Measurements from ENCODE around the gene ZNF426.
"Not testable (repeated sequence)": the region's sequence is repeated elsewhere in the genome, so short reads cannot be mapped to it uniquely, and the experiment has no call there.

The ZNF426 gene

DNA sequence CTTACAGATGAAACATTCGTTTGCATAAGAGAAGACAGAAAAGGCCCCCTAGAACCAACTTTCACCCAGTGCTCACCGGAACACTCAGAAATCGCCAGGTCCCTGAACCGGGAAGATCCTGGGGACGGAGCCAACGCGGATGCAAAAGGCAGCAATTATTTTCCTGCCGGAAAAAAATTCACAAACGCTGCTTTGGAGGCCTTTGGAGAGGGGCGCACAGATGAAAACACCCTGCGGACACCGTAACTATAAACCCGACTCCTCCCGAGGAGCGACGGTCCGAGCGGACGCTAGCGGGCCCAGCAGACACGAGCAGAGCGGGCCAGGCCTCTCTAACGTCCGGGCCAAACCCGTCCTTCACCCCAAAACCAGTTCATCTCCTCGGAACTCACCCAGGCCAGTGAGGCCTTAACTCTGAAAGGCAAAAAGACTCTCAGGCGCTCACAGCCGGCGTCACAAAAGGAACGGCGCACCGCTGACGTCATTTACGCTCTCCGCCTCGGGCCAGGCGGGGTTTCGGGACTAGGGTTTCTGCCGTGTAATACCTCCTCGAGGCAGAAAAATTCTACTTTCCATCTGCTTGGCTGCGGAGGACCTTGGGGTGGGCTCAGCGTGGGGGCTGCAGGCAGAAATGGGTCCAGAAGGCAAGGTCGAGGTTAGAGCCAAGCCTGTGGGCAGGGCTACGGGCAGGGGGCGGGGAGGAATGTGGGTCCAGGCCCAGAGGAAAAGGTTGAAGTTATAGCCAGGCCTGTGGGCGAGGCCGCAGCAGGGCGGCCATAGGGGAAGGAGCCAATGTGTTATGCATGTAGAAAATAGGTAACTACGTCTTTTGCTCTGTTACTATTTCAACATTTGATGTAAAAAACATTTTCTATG lies at the start of gene ZNF426:
Gene ZNF426 (minus strand): TSS at position 463 of the 876 bp plus-strand sequence. CDS start 2,413 bp downstream, outside the sequence.
- ChIA-PET CTCF (no interaction called here), POLR2A (no interaction called here)
- DNase-seq (ENCODE audit: extremely low spot score): peak; percentile 69
- TF ChIP-seq NFRKB (IDR thresholded peaks at IDR 0.05): no peak
- peak; percentile 79 for TF ChIP-seq L3MBTL2 (conservative IDR thresholded peaks at IDR 0.05)

DNA sequence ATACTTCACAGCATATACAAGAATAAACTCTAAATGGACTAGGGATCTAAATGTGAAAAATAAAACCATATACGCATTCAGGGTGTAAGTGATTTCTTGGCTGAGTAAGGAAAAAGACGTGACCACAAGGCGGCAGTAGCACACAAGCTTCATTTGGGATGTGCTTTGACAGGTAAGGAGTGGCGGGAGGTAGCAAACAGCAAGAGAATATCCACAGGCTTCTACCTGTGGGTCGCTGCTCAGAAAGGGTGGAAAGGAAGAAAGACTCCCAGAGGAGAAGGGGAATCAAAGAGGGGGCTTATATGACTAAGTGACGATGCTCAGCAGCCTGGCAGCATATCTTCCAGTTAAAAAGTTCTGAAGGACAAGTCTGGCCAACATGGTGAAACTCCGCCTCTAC lies 48.3 kb upstream of the ZNF426 start:
- TF ChIP-seq CTBP1 (IDR thresholded peaks at IDR 0.05; ENCODE audit: borderline replicate concordance) (no peak), L3MBTL2 (conservative IDR thresholded peaks at IDR 0.05) (no peak), NFRKB (IDR thresholded peaks at IDR 0.05) (no peak), ZNF384 (IDR thresholded peaks at IDR 0.05) (no peak; the same call in 1 of the 2 replicates), HDGF (IDR thresholded peaks at IDR 0.05; ENCODE audit: borderline replicate concordance) (no peak), FOXK2 (IDR thresholded peaks at IDR 0.05) (no peak), SUZ12 (IDR thresholded peaks at IDR 0.05) (no peak), ELF4 (IDR thresholded peaks at IDR 0.05) (no peak), FOXA1 (IDR thresholded peaks at IDR 0.05) (no peak), PKNOX1 (IDR thresholded peaks at IDR 0.05) (no peak), TARDBP (IDR thresholded peaks at IDR 0.05) (no peak), ARNT (IDR thresholded peaks at IDR 0.05) (no peak), BHLHE40 (IDR thresholded peaks at IDR 0.05; ENCODE audit: borderline replicate concordance) (no peak), FOXM1 (IDR thresholded peaks at IDR 0.05; ENCODE audit: borderline replicate concordance) (no peak)
- DNase-seq (ENCODE audit: extremely low spot score): peak; percentile 26
- ChIA-PET CTCF (interaction anchor here (0.6 kb wide), 1 partner anchor 41 kb away, joined by 4 read pairs; no protein-coding TSS in a partner anchor), POLR2A (no interaction called here)

DNA sequence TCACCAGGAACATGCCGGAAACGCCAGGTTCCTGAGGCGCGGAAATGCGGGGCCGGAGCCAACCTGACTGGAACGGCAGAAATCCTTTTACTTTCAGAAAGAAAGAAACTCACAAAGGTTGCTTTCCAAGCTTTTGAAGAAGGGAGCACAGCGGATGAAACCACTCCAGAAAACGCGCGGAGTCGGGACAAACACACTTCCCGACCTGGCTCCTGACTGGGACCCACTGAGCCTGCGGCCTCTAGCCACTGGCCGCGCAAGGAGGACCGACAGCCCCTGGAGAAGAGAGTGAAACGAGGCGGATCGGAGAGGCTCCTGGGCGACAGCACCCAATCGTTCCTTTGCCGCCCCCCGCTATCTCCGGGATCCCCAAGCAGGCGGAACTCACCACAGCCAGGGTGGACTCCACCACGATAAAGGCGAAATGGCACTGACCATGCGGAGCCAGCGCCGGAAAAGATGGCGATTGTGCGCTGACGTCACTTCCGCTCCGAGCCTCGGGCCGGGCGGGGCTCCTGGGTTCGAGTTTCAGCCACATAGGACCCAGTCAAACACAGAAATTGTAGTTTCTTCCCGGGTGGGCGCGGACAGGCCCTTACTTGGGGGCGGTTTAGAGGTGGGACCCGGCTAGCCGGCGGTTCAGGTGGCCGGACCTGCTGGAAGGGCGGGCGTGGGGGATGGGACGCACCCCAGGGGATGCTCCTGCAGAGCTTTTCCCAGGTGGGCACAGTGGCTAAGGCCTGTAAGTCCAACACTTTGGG lies 45.8 kb upstream of the ZNF426 start, which contains the start of gene ZNF121:
Gene ZNF121 (minus strand): TSS at position 432 of the 761 bp plus-strand sequence. CDS start 16,407 bp downstream, outside the sequence.
- POLR2A ChIA-PET: interaction anchor here (0.9 to 1.1 kb wide), 2 partner anchors 25 to 209 kb away, joined by 3 to 4 read pairs; no protein-coding TSS in a partner anchor
- TF ChIP-seq FOXK2 (IDR thresholded peaks at IDR 0.05) (no peak), ELF4 (IDR thresholded peaks at IDR 0.05) (no peak), TARDBP (IDR thresholded peaks at IDR 0.05) (no peak), ARNT (IDR thresholded peaks at IDR 0.05) (no peak), L3MBTL2 (conservative IDR thresholded peaks at IDR 0.05) (peak; percentile 89), BHLHE40 (IDR thresholded peaks at IDR 0.05; ENCODE audit: borderline replicate concordance) (no peak), LEF1 (IDR thresholded peaks at IDR 0.05; ENCODE audit: borderline replicate concordance) (no peak), NFRKB (IDR thresholded peaks at IDR 0.05) (peak; percentile 54; the same call in 1 of the 2 replicates), PKNOX1 (IDR thresholded peaks at IDR 0.05) (no peak), FOXA1 (IDR thresholded peaks at IDR 0.05) (no peak), SUZ12 (IDR thresholded peaks at IDR 0.05) (no peak)
- CTCF ChIA-PET: interaction anchor here (0.6 kb wide), 1 partner anchor 130 kb away, joined by 3 read pairs; no protein-coding TSS in a partner anchor
- peak; percentile 85 for DNase-seq (ENCODE audit: extremely low spot score)

- CTCF ChIA-PET; DNase-seq (ENCODE audit: extremely low spot score): not testable (repeated sequence)
Measured at GRCh38 chr19:9582081-9582725, 43.8 kb upstream of the ZNF426 start.

DNA sequence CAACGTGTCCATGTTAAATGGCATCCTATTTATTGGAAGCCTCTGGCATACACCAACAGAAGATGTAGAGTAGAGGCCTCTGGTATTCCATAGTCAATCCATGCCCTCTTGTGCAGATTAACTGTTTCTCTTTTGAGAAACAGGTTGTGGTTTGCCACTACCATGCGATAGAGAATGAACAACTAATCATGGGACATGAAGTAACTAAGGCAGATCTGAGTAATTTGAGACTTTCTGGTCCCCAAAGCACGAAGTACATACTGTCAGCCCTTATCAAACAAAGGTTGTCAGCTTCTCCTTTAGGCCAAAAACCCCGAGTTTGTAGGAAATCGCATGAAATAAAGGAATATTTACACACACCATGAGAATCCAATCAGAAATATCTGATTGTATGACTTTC lies 42.3 kb upstream of the ZNF426 start:
- ChIA-PET CTCF (no interaction called here), POLR2A (no interaction called here)
- no peak for DNase-seq (ENCODE audit: extremely low spot score)
- TF ChIP-seq SUZ12 (IDR thresholded peaks at IDR 0.05) (no peak), FOXK2 (IDR thresholded peaks at IDR 0.05) (no peak), LEF1 (IDR thresholded peaks at IDR 0.05; ENCODE audit: borderline replicate concordance) (no peak), ELF4 (IDR thresholded peaks at IDR 0.05) (no peak), HDGF (IDR thresholded peaks at IDR 0.05; ENCODE audit: borderline replicate concordance) (no peak), L3MBTL2 (conservative IDR thresholded peaks at IDR 0.05) (no peak), BHLHE40 (IDR thresholded peaks at IDR 0.05; ENCODE audit: borderline replicate concordance) (no peak), SP1 (IDR thresholded peaks at IDR 0.05) (no peak), ARNT (IDR thresholded peaks at IDR 0.05) (no peak), TARDBP (IDR thresholded peaks at IDR 0.05) (no peak), ZNF384 (IDR thresholded peaks at IDR 0.05) (no peak), FOXA1 (IDR thresholded peaks at IDR 0.05) (no peak), FOXM1 (IDR thresholded peaks at IDR 0.05; ENCODE audit: borderline replicate concordance) (no peak), NFRKB (IDR thresholded peaks at IDR 0.05) (no peak), CTBP1 (IDR thresholded peaks at IDR 0.05; ENCODE audit: borderline replicate concordance) (no peak), PKNOX1 (IDR thresholded peaks at IDR 0.05) (no peak)

More at GRCh38 chr19:9582081-9582725, 43.8 kb upstream of the ZNF426 start:
- POLR2A ChIA-PET: not testable (repeated sequence)

All from HEK293T (cell line).